ENCODE data around the gene RALA.

RALA gene

GRCh38 chr7:39741942-39742623 is 118.7 kb downstream of the RALA start:
- peak; percentile 63 for TF ChIP-seq CTCF (conservative IDR thresholded peaks at IDR 0.05; ENCODE audit: low read depth, low read length)
- no peak overlapping the region for H3K4me3 ChIP-seq (ENCODE audit: low read depth, low read length)
- DNase-seq (ENCODE audit: low read depth) = peak; percentile 52

- no peak for TF ChIP-seq CTCF (conservative IDR thresholded peaks at IDR 0.05; ENCODE audit: low read depth, low read length)
- no peak overlapping the region for H3K4me3 ChIP-seq (ENCODE audit: low read depth, low read length)
- DNase-seq (ENCODE audit: low read depth) = no peak
These were observed 121.2 kb downstream of the RALA start for GRCh38 chr7:39744620-39745019.

DNA sequence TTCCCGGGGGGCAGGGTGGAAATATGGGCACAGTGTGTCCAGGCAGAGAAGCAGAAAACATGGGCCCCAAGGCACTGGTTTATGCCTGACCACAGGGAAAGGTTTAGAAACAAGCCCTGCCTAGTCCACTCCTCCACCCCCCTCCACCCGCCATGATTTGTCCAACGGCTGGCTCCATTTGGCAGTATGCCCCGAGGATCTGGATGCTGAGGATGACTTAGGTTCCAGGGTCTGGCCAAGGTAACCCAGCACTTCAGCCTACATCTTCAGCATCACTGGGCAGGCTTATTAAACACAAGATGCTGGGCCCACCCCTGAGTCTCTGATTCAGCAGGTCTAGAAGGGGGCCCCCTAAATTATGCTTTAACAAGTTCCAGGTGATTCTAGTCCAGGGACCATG is 121.9 kb downstream of the RALA start:
- no peak for TF ChIP-seq CTCF (conservative IDR thresholded peaks at IDR 0.05; ENCODE audit: low read depth, low read length)
- DNase-seq (ENCODE audit: low read depth) = no peak
- H3K4me3 ChIP-seq (ENCODE audit: low read depth, low read length) = no peak overlapping the region

GRCh38 chr7:39746103-39746819 is 122.9 kb downstream of the RALA start:
- no peak overlapping the region for H3K4me3 ChIP-seq (ENCODE audit: low read depth, low read length)
- peak; percentile 87 for DNase-seq (ENCODE audit: low read depth)
- peak; percentile 90 for TF ChIP-seq CTCF (conservative IDR thresholded peaks at IDR 0.05; ENCODE audit: low read depth, low read length)

DNA sequence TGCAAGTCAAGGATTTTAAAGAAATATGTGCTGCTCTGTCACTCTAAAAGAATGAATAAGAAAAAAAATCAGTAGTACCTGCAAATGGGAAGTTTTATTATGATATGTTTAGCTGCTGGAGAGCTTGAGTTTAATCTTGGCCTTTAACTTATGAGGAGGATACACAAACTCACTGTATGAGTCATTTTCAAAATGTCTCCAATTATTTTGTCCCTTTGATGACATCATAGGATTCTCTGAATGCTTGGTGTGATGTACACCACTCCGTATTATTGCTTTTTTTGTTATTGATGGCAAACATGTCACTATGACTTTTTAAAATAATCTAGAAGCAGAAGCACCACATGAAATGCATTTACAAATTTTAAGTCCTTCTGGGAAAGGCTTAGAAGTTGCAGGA is 125.8 kb downstream of the RALA start:
- DNase-seq (ENCODE audit: low read depth) = peak; percentile 50
- TF ChIP-seq CTCF (conservative IDR thresholded peaks at IDR 0.05; ENCODE audit: low read depth, low read length) = no peak
- H3K4me3 ChIP-seq (ENCODE audit: low read depth, low read length) = no peak overlapping the region

GRCh38 chr7:39749717-39750116 is 126.3 kb downstream of the RALA start:
- no peak for TF ChIP-seq CTCF (conservative IDR thresholded peaks at IDR 0.05; ENCODE audit: low read depth, low read length)
- no peak overlapping the region for H3K4me3 ChIP-seq (ENCODE audit: low read depth, low read length)
- no peak for DNase-seq (ENCODE audit: low read depth)
